ENCODE measurements around the gene MATN1.

GRCh38 chr1:30729901-30730300, 6.5 kb upstream of the MATN1 start:
- no peak for TF ChIP-seq CTCF (IDR thresholded peaks at IDR 0.05)
- TF ChIP-seq POLR2A (IDR thresholded peaks at IDR 0.05), result no peak
